NCI-H446 (cell line): ENCODE results near the gene ZCCHC12.

Experiments used
- DNase-seq, 2 experiments: peaks; one replicate each; lab custom pipeline; 2025; lab: John Stamatoyannopoulos, UW

The ZCCHC12 gene

DNA sequence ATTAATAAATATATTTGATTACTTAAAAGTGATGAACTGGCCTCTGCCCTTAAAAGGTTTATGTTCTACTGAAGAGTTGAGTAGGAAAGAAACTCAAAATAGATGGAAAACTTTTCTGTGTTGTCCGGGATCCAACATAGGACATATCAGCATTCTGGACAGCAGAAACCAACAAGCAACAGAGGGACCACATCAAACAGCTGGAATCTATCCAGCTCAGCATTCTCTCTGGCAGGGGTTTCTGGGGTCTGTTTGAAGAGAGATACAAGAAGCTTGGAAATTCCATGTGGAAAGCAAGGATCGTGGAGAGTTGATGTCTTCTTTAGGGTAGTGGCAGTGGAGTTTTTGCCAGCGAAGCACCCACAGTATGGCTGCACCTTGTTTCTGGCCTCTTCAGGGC lies 43.6 kb downstream of the ZCCHC12 start:
- no peak for DNase-seq

DNA sequence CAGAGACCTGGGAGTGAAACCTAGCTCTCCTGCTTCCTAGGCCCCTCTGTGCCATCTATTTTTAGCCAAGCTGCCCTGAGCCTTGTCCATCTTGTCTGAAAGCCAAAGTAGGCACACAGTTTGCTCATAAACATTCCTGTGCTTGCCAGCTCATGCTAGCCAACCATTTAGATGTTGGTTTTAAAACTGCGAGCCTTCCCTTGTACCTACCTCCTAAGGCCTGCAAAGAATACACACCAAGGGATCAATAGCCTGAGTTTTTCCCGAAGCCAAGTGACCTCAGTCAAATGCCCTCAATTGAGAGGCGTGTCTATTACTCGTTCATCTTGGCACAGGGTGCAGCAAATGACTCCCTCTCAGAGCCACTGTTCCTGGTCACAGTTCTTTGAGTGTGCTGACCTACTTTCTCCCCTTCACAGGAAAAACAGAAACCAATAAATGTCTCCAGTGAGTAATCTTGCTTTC lies 48.5 kb downstream of the ZCCHC12 start:
- DNase-seq = no peak
